Activated naive CD4-positive, alpha-beta T cell treated with anti-CD3 and anti-CD28 coated beads for 36 hours (primary cell): Measurements from ENCODE around the gene BSPRY. TPM values are rescaled to one million over a fixed set of nuclear protein-coding genes. Genes with fewer than 3 reads are reported as not detected.

Experiments
- CTCF ChIA-PET: fragments of 350-600 bp; sonication (Branson Sonifier 250); formaldehyde crosslinking; loops from one replicate; lab custom pipeline; 2021; ENCODE audit warnings: antibody characterized with exemption; lab: Charles Lee
- DNase-seq: peaks from one replicate; pipeline ENCODE4 v3.0.0-alpha.2; 2020
- H3K27ac Mint-ChIP-seq: one replicate; pipeline ENCODE4 v1.8.0; 2021; ENCODE audit warnings: mild to moderate bottlenecking, mixed read lengths
- H3K27me3 Mint-ChIP-seq: one replicate; pipeline ENCODE4 v1.8.0; 2021; ENCODE audit warnings: low read depth, mixed read lengths
- H3K36me3 Mint-ChIP-seq: one replicate; pipeline ENCODE4 v1.8.0; 2021; ENCODE audit warnings: low read depth, mixed read lengths
- H3K4me1 Mint-ChIP-seq: one replicate; pipeline ENCODE4 v1.8.0; 2021; ENCODE audit warnings: low read depth, mixed read lengths
- H3K4me3 Mint-ChIP-seq: one replicate; pipeline ENCODE4 v1.8.0; 2021; ENCODE audit warnings: mild to moderate bottlenecking, moderate library complexity, mixed read lengths
- H3K9me3 Mint-ChIP-seq: one replicate; pipeline ENCODE4 v1.8.0; 2021; ENCODE audit warnings: mixed read lengths
- intact Hi-C: fragments of 100-400 bp; cut with micrococcal nuclease; formaldehyde crosslinking; loops from one replicate; pipeline ENCODE4 v1.15.1; 2023
- total RNA-seq, 2 experiments: library from RNA; stranded (reverse); gene quantifications; one replicate each; pipeline ENCODE4 v1.2.3, GENCODE V29; 2021

The BSPRY gene
- total RNA-seq, 2 experiments from 2014 or later: 7.7 to 8.3 TPM

- no peak for DNase-seq
- CTCF ChIA-PET: interaction anchor here (1.2 kb wide), 1 partner anchor 14 kb away, joined by 3 read pairs; the partner anchor contains the start of gene ALAD
- intact Hi-C loops: no loop called here
- H3K36me3 Mint-ChIP-seq: peaks cover 7% of the 10 kb centered on the region
- no peak overlapping the region for H3K4me3 Mint-ChIP-seq
- H3K4me1 Mint-ChIP-seq: no peaks in the 10 kb centered on the region
- H3K9me3 Mint-ChIP-seq: no peaks in the 10 kb centered on the region
- no peak overlapping the region for H3K27ac Mint-ChIP-seq
- no peaks in the 10 kb centered on the region for H3K27me3 Mint-ChIP-seq
Observed at GRCh38 chr9:113387560-113388230, 38.4 kb downstream of the BSPRY start.

GRCh38 chr9:113388833-113389232 lies 39.5 kb downstream of the BSPRY start:
- no peak for DNase-seq
- H3K4me1 Mint-ChIP-seq: no peaks in the 10 kb centered on the region
- H3K27me3 Mint-ChIP-seq: no peaks in the 10 kb centered on the region
- no peaks in the 10 kb centered on the region for H3K9me3 Mint-ChIP-seq
- H3K27ac Mint-ChIP-seq: no peak overlapping the region
- H3K4me3 Mint-ChIP-seq: no peak overlapping the region
- intact Hi-C loops: no loop called here
- peaks cover 7% of the 10 kb centered on the region for H3K36me3 Mint-ChIP-seq
- CTCF ChIA-PET: no interaction called here

DNA sequence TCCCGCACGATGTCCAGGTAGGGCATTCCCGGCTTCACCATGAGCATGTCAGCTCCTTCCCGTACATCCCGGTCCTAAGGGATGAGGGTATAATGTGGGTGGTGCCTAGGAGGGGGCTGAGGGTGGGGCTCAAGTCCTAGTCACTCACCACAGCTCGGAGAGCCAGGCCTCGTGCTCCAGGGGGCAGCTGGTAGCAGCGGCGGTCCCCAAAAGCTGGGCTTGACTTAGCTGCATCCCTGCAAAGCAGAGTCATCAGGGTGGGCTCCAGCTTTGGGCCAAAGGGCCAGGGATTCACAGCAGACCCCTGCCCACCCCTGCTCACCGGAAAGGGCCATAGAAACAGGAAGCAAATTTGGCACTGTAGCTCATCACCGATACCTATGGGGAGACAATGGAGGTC lies 40.1 kb downstream of the BSPRY start:
- Mint-ChIP-seq H3K4me1 (no peaks in the 10 kb centered on the region), H3K4me3 (no peak overlapping the region), H3K27ac (no peak overlapping the region), H3K36me3 (peaks cover 7% of the 10 kb centered on the region), H3K9me3 (no peaks in the 10 kb centered on the region), H3K27me3 (no peaks in the 10 kb centered on the region)
- DNase-seq: no peak
- CTCF ChIA-PET: no interaction called here
- intact Hi-C loops: no loop called here

- H3K27ac Mint-ChIP-seq: no peak overlapping the region
- CTCF ChIA-PET: interaction anchor here (0.6 kb wide), 1 partner anchor 35 kb away, joined by 4 read pairs; no protein-coding TSS in a partner anchor
Observed at GRCh38 chr9:113390192-113390960, 41.0 kb downstream of the BSPRY start.

GRCh38 chr9:113391917-113392316 lies 42.6 kb downstream of the BSPRY start:
- no peaks in the 10 kb centered on the region for H3K27me3 Mint-ChIP-seq
- H3K4me3 Mint-ChIP-seq: no peak overlapping the region
- no peaks in the 10 kb centered on the region for H3K9me3 Mint-ChIP-seq
- CTCF ChIA-PET: interaction anchor here (0.6 to 1.5 kb wide), 3 partner anchors 54 to 284 kb away, joined by 3 to 4 read pairs (median 3); no protein-coding TSS in a partner anchor
- no peak for DNase-seq
- peaks cover 3% of the 10 kb centered on the region for H3K36me3 Mint-ChIP-seq
- H3K4me1 Mint-ChIP-seq: no peaks in the 10 kb centered on the region
- H3K27ac Mint-ChIP-seq: no peak overlapping the region
- intact Hi-C loops: no loop called here

More at GRCh38 chr9:113390192-113390960, 41.0 kb downstream of the BSPRY start:
- no peak for DNase-seq
- intact Hi-C loops: no loop called here
- no peaks in the 10 kb centered on the region for H3K27me3 Mint-ChIP-seq
- peaks cover 7% of the 10 kb centered on the region for H3K36me3 Mint-ChIP-seq
- no peaks in the 10 kb centered on the region for H3K4me1 Mint-ChIP-seq
- no peaks in the 10 kb centered on the region for H3K9me3 Mint-ChIP-seq
- no peak overlapping the region for H3K4me3 Mint-ChIP-seq

DNA sequence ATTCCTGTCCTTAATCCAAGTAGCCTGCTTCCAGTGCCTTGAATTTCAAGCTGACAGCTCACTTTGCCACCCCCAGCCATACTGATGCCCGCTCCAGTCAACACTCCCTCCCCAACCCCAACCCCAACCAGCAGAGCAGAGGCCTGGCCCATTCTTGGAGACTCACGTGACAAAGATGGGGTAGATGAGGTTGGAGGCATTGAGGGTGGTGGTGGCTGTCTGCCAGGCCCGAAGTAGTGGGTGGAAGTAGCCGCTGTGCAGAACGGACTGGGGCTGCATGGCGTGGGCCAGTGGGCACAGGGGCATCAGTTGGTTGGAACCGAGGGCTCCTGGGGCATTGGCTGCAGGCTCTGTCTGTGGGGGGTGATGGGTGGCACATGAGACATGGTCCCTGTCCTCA lies 43.9 kb downstream of the BSPRY start:
- intact Hi-C loops: no loop called here
- no peaks in the 10 kb centered on the region for H3K9me3 Mint-ChIP-seq
- no peak for DNase-seq
- H3K27ac Mint-ChIP-seq: no peak overlapping the region
- H3K4me3 Mint-ChIP-seq: no peak overlapping the region
- no peaks in the 10 kb centered on the region for H3K27me3 Mint-ChIP-seq
- CTCF ChIA-PET: interaction anchor here (0.6 to 0.7 kb wide), 2 partner anchors 149 to 197 kb away, joined by 3 to 4 read pairs; no protein-coding TSS in a partner anchor
- H3K36me3 Mint-ChIP-seq: no peaks in the 10 kb centered on the region
- peaks cover 1% of the 10 kb centered on the region for H3K4me1 Mint-ChIP-seq

DNA sequence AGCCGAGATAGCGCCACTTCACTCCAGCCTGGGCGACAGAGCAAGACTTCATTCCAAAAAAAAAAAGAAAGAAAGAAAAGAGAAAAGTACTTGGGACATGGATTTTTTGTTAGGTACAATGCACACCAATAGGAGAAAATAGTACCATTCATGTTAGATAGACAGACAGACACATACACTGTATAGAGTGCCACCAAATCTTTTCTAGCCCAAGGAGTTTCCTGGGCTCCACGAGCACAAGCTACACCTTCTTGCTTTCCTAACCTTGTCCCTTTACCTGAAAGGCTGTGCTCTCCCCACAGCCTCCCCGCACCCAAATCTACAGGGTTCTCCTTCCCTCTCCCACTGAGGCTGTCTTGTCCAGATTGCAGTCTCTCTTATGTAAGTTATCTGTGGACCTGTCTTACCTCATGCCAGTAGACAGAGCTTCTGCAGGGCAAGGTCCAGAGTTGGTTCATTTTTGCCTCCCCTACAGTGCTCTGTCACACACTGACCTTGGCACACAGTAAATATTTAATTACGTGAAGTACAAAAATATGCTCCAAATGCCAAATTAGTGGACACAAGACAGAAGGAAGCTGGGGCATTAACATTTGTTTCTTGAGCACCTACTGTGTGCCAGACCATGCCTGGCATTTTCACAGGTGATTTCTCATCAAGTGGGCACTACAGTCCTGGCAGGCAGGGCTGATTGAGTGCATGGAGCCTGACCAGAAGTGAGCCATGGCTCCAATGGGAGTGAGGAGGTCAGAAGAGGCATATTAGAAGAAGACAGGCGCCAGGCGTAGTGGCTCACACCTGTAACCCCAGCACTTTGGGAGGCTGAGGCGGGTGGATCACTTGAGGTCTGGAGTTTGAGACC lies 45.9 kb downstream of the BSPRY start:
- Mint-ChIP-seq H3K27ac (no peak overlapping the region), H3K36me3 (no peaks in the 10 kb centered on the region), H3K4me1 (peaks cover 13% of the 10 kb centered on the region), H3K27me3 (no peaks in the 10 kb centered on the region), H3K4me3 (no peak overlapping the region), H3K9me3 (no peaks in the 10 kb centered on the region)
- intact Hi-C loops: no loop called here
- CTCF ChIA-PET: interaction anchor here (0.6 to 2.0 kb wide), 3 partner anchors 45 to 121 kb away, joined by 3 to 5 read pairs (median 3); partner anchors contain the start of gene CDC26
- no peak for DNase-seq

DNA sequence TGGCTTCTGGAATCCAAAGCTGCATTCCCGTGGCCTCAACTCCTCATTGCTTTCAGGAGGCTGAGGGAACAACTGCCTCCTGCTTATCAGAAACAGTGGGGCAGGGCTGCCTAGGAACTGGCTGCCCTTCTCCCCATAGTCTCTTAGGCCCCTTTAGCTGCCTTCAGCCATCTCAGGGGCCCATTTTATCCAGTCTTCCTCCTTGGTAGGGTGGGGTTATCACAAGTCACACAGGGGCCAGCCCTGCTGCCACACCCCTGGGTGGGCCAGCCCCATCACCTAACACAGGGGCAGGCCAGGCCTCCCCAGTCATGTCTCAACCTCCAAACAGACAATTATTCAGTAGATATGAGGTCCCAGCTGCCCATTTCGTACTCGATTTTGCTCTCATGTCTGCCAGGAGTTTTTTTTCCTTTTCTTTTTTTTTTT lies 47.9 kb downstream of the BSPRY start:
- no peak overlapping the region for H3K27ac Mint-ChIP-seq
- no peak for DNase-seq
- H3K9me3 Mint-ChIP-seq: no peaks in the 10 kb centered on the region
- H3K27me3 Mint-ChIP-seq: no peaks in the 10 kb centered on the region
- no peaks in the 10 kb centered on the region for H3K36me3 Mint-ChIP-seq
- peaks cover 20% of the 10 kb centered on the region for H3K4me1 Mint-ChIP-seq
- CTCF ChIA-PET: interaction anchor here (0.6 kb wide), 1 partner anchor 110 kb away, joined by 3 read pairs; no protein-coding TSS in a partner anchor
- intact Hi-C loops: no loop called here
- no peak overlapping the region for H3K4me3 Mint-ChIP-seq

- Mint-ChIP-seq H3K9me3 (no peaks in the 10 kb centered on the region), H3K27me3 (no peaks in the 10 kb centered on the region), H3K36me3 (no peaks in the 10 kb centered on the region), H3K4me3 (no peak overlapping the region), H3K27ac (no peak overlapping the region), H3K4me1 (peaks cover 20% of the 10 kb centered on the region)
- intact Hi-C loops: no loop called here
- CTCF ChIA-PET: interaction anchor here (0.7 to 2.2 kb wide), 6 partner anchors 12 to 193 kb away, joined by 3 to 7 read pairs (median 4); partner anchors contain the start of genes C9orf43 and POLE3
- DNase-seq: no peak
Observed at GRCh38 chr9:113398796-113399195, 49.5 kb downstream of the BSPRY start.

- intact Hi-C loops: loop anchor here (2.0 kb wide), 7 partner anchors 23 to 259 kb away; partner anchors contain the start of genes CDC26, FKBP15, HDHD3 and PRPF4
- peaks cover 20% of the 10 kb centered on the region for H3K4me1 Mint-ChIP-seq
- peak overlapping the region; percentile 69 for H3K4me3 Mint-ChIP-seq
- no peaks in the 10 kb centered on the region for H3K9me3 Mint-ChIP-seq
- no peak overlapping the region for H3K27ac Mint-ChIP-seq
- H3K27me3 Mint-ChIP-seq: no peaks in the 10 kb centered on the region
- no peak for DNase-seq
- no peaks in the 10 kb centered on the region for H3K36me3 Mint-ChIP-seq
- CTCF ChIA-PET: interaction anchor here (0.5 to 6.7 kb wide), 7 partner anchors 11 to 1060 kb away, joined by 4 to 61 read pairs (median 5); partner anchors contain the start of genes C9orf43, CDC26, POLE3 and PRPF4
Observed at GRCh38 chr9:113399646-113400200, 50.4 kb downstream of the BSPRY start.

GRCh38 chr9:113401027-113401792 lies 51.9 kb downstream of the BSPRY start, which contains the start of gene ALAD:
ALAD (minus strand) TSS chr9:113401284; CDS start chr9:113393559, 7,725 bp downstream.
- intact Hi-C loops: loop anchor here (2.0 kb wide), 7 partner anchors 24 to 258 kb away; partner anchors contain the start of genes CDC26, FKBP15, HDHD3 and PRPF4
- peak; percentile 99 for DNase-seq
- peak within 1 kb of the TSS; percentile 93 for H3K4me3 Mint-ChIP-seq

More at GRCh38 chr9:113401027-113401792, 51.9 kb downstream of the BSPRY start, which contains the start of gene ALAD:
- H3K36me3 Mint-ChIP-seq: no peaks in the 10 kb centered on the region
- H3K9me3 Mint-ChIP-seq: no peaks in the 10 kb centered on the region
- peaks cover 20% of the 10 kb centered on the region for H3K4me1 Mint-ChIP-seq
- H3K27ac Mint-ChIP-seq: no peak within 1 kb of the TSS
- CTCF ChIA-PET: interaction anchor here (0.5 to 6.7 kb wide), 23 partner anchors 9 to 255 kb away, joined by 3 to 61 read pairs (median 4); partner anchors contain the start of genes C9orf43, CDC26, POLE3 and PRPF4
- no peaks in the 10 kb centered on the region for H3K27me3 Mint-ChIP-seq
